ENCODE data around the gene NUP107.

NUP107 gene

DNA sequence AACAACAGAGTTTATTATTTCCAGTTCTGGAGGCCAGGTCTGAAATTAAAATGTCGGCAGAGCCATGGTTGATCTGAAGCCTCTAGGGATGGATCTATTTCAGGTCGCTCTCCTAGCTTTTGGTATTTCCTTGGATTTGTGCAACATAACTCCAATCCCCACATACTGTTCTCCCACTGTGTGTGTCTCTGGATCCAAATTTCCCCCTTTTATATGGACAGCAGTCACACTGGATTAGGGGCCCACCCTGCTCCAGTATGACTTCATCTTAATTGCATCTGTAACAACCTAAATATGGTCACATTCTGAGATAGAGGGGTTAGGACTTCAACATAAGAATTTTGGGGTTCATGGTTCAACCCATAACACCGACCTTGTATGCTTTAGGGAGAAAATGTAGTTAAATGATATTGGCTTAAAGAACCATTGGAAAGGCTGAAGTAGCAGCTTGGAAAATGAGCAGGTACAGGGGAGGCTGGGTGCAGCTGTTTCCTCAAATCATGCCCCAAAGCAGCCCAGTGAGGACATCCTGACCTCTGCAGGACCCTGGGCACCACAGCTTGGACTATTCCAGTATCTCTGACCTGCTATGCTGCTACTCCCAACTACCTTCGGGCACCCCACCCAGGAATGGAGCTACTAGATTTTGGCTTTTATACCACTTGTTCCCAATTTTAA, 107.3 kb downstream of the NUP107 start:
- TF ChIP-seq, protein P1, sequence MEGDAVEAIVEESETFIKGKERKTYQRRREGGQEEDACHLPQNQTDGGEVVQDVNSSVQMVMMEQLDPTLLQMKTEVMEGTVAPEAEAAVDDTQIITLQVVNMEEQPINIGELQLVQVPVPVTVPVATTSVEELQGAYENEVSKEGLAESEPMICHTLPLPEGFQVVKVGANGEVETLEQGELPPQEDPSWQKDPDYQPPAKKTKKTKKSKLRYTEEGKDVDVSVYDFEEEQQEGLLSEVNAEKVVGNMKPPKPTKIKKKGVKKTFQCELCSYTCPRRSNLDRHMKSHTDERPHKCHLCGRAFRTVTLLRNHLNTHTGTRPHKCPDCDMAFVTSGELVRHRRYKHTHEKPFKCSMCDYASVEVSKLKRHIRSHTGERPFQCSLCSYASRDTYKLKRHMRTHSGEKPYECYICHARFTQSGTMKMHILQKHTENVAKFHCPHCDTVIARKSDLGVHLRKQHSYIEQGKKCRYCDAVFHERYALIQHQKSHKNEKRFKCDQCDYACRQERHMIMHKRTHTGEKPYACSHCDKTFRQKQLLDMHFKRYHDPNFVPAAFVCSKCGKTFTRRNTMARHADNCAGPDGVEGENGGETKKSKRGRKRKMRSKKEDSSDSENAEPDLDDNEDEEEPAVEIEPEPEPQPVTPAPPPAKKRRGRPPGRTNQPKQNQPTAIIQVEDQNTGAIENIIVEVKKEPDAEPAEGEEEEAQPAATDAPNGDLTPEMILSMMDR (IDR thresholded peaks at IDR 0.05; ENCODE audit: low read length, missing control alignments), result no peak
- no peak for DNase-seq (ENCODE audit: low read depth)
- no peak overlapping the region for H3K4me3 ChIP-seq (replicated peaks; ENCODE audit: low read depth, low read length)

DNA sequence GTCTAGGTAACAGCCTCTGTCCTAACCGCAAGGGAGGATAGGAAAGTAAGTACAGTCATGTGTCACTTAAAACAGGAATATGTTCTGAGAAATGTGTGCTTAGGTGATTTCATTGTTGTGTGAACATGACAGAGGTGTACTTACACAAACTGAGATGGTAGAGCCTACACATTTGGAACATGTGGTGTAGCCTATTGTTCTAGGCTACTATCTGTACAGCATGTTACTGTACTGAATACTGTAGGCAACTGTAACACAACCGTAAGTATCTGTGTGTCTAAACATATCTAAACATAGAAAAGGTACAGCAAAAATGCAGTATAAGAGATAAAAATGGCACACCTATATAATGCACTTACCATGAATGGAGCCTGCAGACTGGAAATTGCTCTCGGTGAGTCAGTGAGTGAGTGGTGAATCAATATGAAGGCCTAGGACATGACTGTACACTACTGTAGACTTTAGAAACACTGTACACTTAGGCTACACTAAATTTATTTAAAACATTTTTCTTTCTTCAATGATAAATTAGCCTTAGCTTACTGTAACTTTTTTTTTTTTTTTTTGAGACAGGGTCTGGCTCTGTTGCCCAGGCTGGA, 108.0 kb downstream of the NUP107 start:
- TF ChIP-seq, protein P1 (IDR thresholded peaks at IDR 0.05; ENCODE audit: low read length, missing control alignments), result no peak
- H3K4me3 ChIP-seq (replicated peaks; ENCODE audit: low read depth, low read length), result no peak overlapping the region
- DNase-seq (ENCODE audit: low read depth), result peak; percentile 42

Measured in fibroblast of pulmonary artery (primary cell).